Measurements from ENCODE around the gene TNRC6C. TPM values are rescaled to one million over a fixed set of nuclear protein-coding genes. Genes with fewer than 3 reads are reported as not detected.
A peak's percentile ranks its signal among the peaks of the same experiment; 100 is the strongest.

The TNRC6C gene
- total RNA-seq, 1 donor from 2014 or later = 16.0 TPM

GRCh38 chr17:78142119-78142861, 183.8 kb downstream of the TNRC6C start:
- intact Hi-C loops (cut with micrococcal nuclease) = no loop called here
- H3K27me3 Mint-ChIP-seq = no peaks in the 10 kb centered on the region
- peaks cover 32% of the 10 kb centered on the region for H3K4me1 Mint-ChIP-seq
- no peak overlapping the region for H3K4me3 Mint-ChIP-seq
- no peak overlapping the region for H3K27ac Mint-ChIP-seq
- no peak for DNase-seq
- no peaks in the 10 kb centered on the region for H3K9me3 Mint-ChIP-seq
- H3K36me3 Mint-ChIP-seq (ENCODE audit: low read depth) = peaks cover 29% of the 10 kb centered on the region

GRCh38 chr17:78143214-78144146, 185.0 kb downstream of the TNRC6C start:
- peaks cover 27% of the 10 kb centered on the region for H3K4me1 Mint-ChIP-seq
- no peak for DNase-seq
- H3K36me3 Mint-ChIP-seq (ENCODE audit: low read depth) = peaks cover 22% of the 10 kb centered on the region
- H3K4me3 Mint-ChIP-seq = no peak overlapping the region
- no peak overlapping the region for H3K27ac Mint-ChIP-seq
- no peaks in the 10 kb centered on the region for H3K9me3 Mint-ChIP-seq
- peaks cover under 1% of the 10 kb centered on the region for H3K27me3 Mint-ChIP-seq
- intact Hi-C loops (cut with micrococcal nuclease) = no loop called here

GRCh38 chr17:78144147-78144719, 185.7 kb downstream of the TNRC6C start:
- Mint-ChIP-seq H3K4me3 (no peak overlapping the region), H3K36me3 (ENCODE audit: low read depth) (peaks cover 16% of the 10 kb centered on the region), H3K4me1 (peaks cover 23% of the 10 kb centered on the region), H3K9me3 (no peaks in the 10 kb centered on the region), H3K27ac (no peak overlapping the region), H3K27me3 (peaks cover 3% of the 10 kb centered on the region)
- DNase-seq = peak; percentile 62
- intact Hi-C loops (cut with micrococcal nuclease) = no loop called here

GRCh38 chr17:78144736-78145641, 186.5 kb downstream of the TNRC6C start:
- peak; percentile 60 for DNase-seq
- Mint-ChIP-seq H3K4me3 (no peak overlapping the region), H3K9me3 (no peaks in the 10 kb centered on the region), H3K27me3 (peaks cover 3% of the 10 kb centered on the region), H3K4me1 (peaks cover 19% of the 10 kb centered on the region), H3K36me3 (ENCODE audit: low read depth) (peaks cover 12% of the 10 kb centered on the region), H3K27ac (no peak overlapping the region)
- intact Hi-C loops (cut with micrococcal nuclease) = no loop called here

GRCh38 chr17:78146471-78146869, 188.0 kb downstream of the TNRC6C start:
- peaks cover 12% of the 10 kb centered on the region for H3K4me1 Mint-ChIP-seq
- H3K9me3 Mint-ChIP-seq = no peaks in the 10 kb centered on the region
- no peak for DNase-seq
- H3K27ac Mint-ChIP-seq = peak overlapping the region; percentile 16
- peaks cover 3% of the 10 kb centered on the region for H3K27me3 Mint-ChIP-seq
- H3K4me3 Mint-ChIP-seq = no peak overlapping the region
- peaks cover 6% of the 10 kb centered on the region for H3K36me3 Mint-ChIP-seq (ENCODE audit: low read depth)
- intact Hi-C loops (cut with micrococcal nuclease) = no loop called here

GRCh38 chr17:78146881-78147280, 188.4 kb downstream of the TNRC6C start:
- Mint-ChIP-seq H3K9me3 (no peaks in the 10 kb centered on the region), H3K27ac (peak overlapping the region; percentile 41), H3K27me3 (peaks cover 3% of the 10 kb centered on the region), H3K4me1 (peaks cover 12% of the 10 kb centered on the region), H3K36me3 (ENCODE audit: low read depth) (peaks cover 6% of the 10 kb centered on the region), H3K4me3 (no peak overlapping the region)
- DNase-seq = peak; percentile 55
- intact Hi-C loops (cut with micrococcal nuclease) = no loop called here

- Mint-ChIP-seq H3K27ac (peak overlapping the region; percentile 20), H3K4me1 (peaks cover 12% of the 10 kb centered on the region), H3K27me3 (peaks cover 3% of the 10 kb centered on the region), H3K36me3 (ENCODE audit: low read depth) (peaks cover 4% of the 10 kb centered on the region), H3K4me3 (no peak overlapping the region), H3K9me3 (no peaks in the 10 kb centered on the region)
- intact Hi-C loops (cut with micrococcal nuclease) = no loop called here
- peak; percentile 60 for DNase-seq
Measured at GRCh38 chr17:78147315-78147998, 189.0 kb downstream of the TNRC6C start.

- no peak overlapping the region for H3K27ac Mint-ChIP-seq
- intact Hi-C loops (cut with micrococcal nuclease) = no loop called here
- no peaks in the 10 kb centered on the region for H3K36me3 Mint-ChIP-seq (ENCODE audit: low read depth)
- no peak overlapping the region for H3K4me3 Mint-ChIP-seq
- H3K4me1 Mint-ChIP-seq = peaks cover 10% of the 10 kb centered on the region
- H3K27me3 Mint-ChIP-seq = peaks cover 3% of the 10 kb centered on the region
- DNase-seq = no peak
- no peaks in the 10 kb centered on the region for H3K9me3 Mint-ChIP-seq
Measured at GRCh38 chr17:78148286-78149016, 189.9 kb downstream of the TNRC6C start.

GRCh38 chr17:78151514-78152008, 193.1 kb downstream of the TNRC6C start:
- intact Hi-C loops (cut with micrococcal nuclease) = no loop called here
- Mint-ChIP-seq H3K9me3 (no peaks in the 10 kb centered on the region), H3K4me3 (no peak overlapping the region), H3K4me1 (peaks cover 13% of the 10 kb centered on the region), H3K27ac (no peak overlapping the region), H3K27me3 (peaks cover 3% of the 10 kb centered on the region), H3K36me3 (ENCODE audit: low read depth) (no peaks in the 10 kb centered on the region)
- DNase-seq = no peak

GRCh38 chr17:78154903-78155811, 196.7 kb downstream of the TNRC6C start:
- Mint-ChIP-seq H3K9me3 (no peaks in the 10 kb centered on the region), H3K27ac (no peak overlapping the region), H3K4me1 (peaks cover 9% of the 10 kb centered on the region), H3K36me3 (ENCODE audit: low read depth) (no peaks in the 10 kb centered on the region), H3K27me3 (no peaks in the 10 kb centered on the region), H3K4me3 (no peak overlapping the region)
- intact Hi-C loops (cut with micrococcal nuclease) = no loop called here
- no peak for DNase-seq
